ENCODE results near the gene TMED10.

TMED10 gene

DNA sequence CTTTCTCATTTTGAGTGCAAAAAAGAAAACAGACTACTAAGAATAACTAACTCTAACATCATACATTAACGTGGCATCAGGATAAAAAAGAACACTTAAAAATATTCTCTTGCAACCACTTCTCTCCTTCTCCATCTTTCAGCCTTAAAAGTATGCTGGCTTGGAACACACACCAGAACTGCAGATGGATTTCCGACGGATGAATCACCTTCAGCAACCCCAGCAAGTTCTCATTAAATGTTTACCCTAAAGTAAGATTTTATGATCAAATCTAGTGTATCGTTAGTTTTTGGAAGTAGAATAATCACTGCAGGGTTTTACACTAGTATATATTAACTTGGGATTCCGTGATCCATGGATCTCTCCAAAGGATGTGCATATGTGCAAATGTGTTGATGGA, 50.8 kb downstream of the TMED10 start:
- CTCF ChIA-PET, result interaction anchor here (0.6 kb wide), 1 partner anchor 12 kb away, joined by 3 read pairs; no protein-coding TSS in a partner anchor
- POLR2A ChIA-PET (ENCODE audit: low non-redundant PET), result interaction anchor here (0.8 to 0.9 kb wide), 2 partner anchors 171 to 176 kb away, joined by 3 to 11 read pairs; no protein-coding TSS in a partner anchor
- H3K27ac ChIP-seq, result no peak overlapping the region
- TF ChIP-seq, protein P1, sequence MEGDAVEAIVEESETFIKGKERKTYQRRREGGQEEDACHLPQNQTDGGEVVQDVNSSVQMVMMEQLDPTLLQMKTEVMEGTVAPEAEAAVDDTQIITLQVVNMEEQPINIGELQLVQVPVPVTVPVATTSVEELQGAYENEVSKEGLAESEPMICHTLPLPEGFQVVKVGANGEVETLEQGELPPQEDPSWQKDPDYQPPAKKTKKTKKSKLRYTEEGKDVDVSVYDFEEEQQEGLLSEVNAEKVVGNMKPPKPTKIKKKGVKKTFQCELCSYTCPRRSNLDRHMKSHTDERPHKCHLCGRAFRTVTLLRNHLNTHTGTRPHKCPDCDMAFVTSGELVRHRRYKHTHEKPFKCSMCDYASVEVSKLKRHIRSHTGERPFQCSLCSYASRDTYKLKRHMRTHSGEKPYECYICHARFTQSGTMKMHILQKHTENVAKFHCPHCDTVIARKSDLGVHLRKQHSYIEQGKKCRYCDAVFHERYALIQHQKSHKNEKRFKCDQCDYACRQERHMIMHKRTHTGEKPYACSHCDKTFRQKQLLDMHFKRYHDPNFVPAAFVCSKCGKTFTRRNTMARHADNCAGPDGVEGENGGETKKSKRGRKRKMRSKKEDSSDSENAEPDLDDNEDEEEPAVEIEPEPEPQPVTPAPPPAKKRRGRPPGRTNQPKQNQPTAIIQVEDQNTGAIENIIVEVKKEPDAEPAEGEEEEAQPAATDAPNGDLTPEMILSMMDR (conservative IDR thresholded peaks at IDR 0.05; ENCODE audit: low read depth), result no peak
- DNase-seq (ENCODE audit: low spot score), result peak; percentile 33

- peak; percentile 82 for DNase-seq (ENCODE audit: low spot score)
- H3K27ac ChIP-seq, result no peak overlapping the region
- ChIA-PET CTCF (no interaction called here), POLR2A (ENCODE audit: low non-redundant PET) (interaction anchor here (0.6 kb wide), 1 partner anchor 155 kb away, joined by 3 read pairs; no protein-coding TSS in a partner anchor)
- TF ChIP-seq, protein P1 (conservative IDR thresholded peaks at IDR 0.05; ENCODE audit: low read depth), result no peak
Measured at GRCh38 chr14:75123991-75124390, 52.4 kb downstream of the TMED10 start.

DNA sequence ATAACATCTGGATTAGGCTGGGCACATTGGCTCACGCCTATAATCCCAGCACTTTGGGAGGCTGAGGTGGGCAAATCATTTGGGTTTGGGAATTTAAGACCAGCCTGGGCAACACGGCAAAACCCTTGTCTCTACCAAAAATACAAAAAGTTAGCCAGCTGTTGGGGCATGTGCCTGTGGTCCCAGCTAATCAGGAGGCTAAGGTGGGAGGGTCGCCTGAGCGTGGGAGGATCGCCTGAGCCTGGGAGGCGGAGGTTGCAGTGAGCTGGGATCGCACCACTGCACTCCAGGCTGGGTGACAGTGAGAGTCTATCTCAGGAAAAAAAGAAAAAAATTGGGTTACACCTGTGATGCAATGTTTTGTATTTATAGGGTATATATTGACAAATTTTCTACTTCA, 54.9 kb downstream of the TMED10 start:
- TF ChIP-seq, protein P1 (conservative IDR thresholded peaks at IDR 0.05; ENCODE audit: low read depth), result no peak
- no peak overlapping the region for H3K27ac ChIP-seq
- no peak for DNase-seq (ENCODE audit: low spot score)
- ChIA-PET POLR2A (ENCODE audit: low non-redundant PET) (no interaction called here), CTCF (no interaction called here)

GRCh38 chr14:75120541-75121291, 55.7 kb downstream of the TMED10 start:
- CTCF ChIA-PET, result interaction anchor here (0.5 kb wide), 1 partner anchor 242 kb away, joined by 4 read pairs; no protein-coding TSS in a partner anchor
- POLR2A ChIA-PET (ENCODE audit: low non-redundant PET), result no interaction called here
- DNase-seq (ENCODE audit: low spot score), result no peak
- no peak overlapping the region for H3K27ac ChIP-seq
- TF ChIP-seq, protein P1 (conservative IDR thresholded peaks at IDR 0.05; ENCODE audit: low read depth), result no peak

GRCh38 chr14:75119056-75119455, 57.4 kb downstream of the TMED10 start:
- ChIA-PET POLR2A (ENCODE audit: low non-redundant PET) (no interaction called here), CTCF (no interaction called here)
- no peak for DNase-seq (ENCODE audit: low spot score)
- TF ChIP-seq, protein P1 (conservative IDR thresholded peaks at IDR 0.05; ENCODE audit: low read depth), result no peak
- no peak overlapping the region for H3K27ac ChIP-seq

DNA sequence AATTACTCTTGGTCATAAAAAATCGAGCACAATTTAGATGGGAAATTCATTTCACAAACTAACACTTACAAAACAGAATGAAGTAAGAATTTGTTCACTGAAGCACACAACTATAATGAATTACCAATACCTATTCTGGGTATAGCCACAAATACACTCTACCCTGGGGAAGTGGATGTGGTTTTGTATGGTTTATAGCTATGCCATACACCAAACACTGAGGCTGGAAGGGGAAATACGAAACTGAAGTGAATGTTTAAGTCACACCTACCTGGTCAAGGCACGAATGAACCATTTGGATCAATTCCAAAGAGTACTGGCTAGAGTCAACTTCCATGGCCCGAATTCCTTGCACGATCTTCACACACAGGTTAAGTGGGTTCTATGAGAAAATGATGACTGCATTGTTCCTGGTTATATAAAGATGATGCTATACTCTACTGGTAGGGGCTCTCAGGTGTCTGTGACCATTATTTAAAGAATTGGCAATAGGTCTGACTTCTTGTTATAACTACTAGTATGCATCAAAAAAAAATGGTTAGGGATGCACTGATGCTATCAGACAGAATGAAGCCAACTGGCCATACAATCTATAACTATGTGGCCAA, 62.4 kb downstream of the TMED10 start:
- TF ChIP-seq, protein P1 (conservative IDR thresholded peaks at IDR 0.05; ENCODE audit: low read depth), result no peak
- no peak overlapping the region for H3K27ac ChIP-seq
- ChIA-PET CTCF (no interaction called here), POLR2A (ENCODE audit: low non-redundant PET) (no interaction called here)
- DNase-seq (ENCODE audit: low spot score), result no peak
